Right lobe of liver (tissue), 6 donors: ENCODE measurements around the gene ZNF792. TPM values are rescaled to one million over a fixed set of nuclear protein-coding genes. Genes with fewer than 3 reads are reported as not detected.

Source experiments
- ATAC-seq, 4 donors: fragments of 200-7000 bp; cut with Tn5 transposase; one replicate each; pipeline ENCODE4 v1.9.1; 2020; ENCODE audit warnings: mild to moderate bottlenecking in 4 of 4, moderate library complexity in 4 of 4
- DNase-seq, 3 donors: peaks; one replicate each; pipeline ENCODE4 v3.0.0-alpha.2; 2020
- H3K27ac ChIP-seq, 3 donors: fragments of 200-600 bp; one replicate each; pipeline ENCODE4 v1.8.0; 2022
- H3K27me3 ChIP-seq, 2 donors: fragments of 200-600 bp; one replicate each; pipeline ENCODE4 v1.8.0; 2022
- H3K36me3 ChIP-seq, 4 donors: fragments of 200-600 bp; sonication (generic) in 1 of 4; one replicate each; pipeline versions ENCODE4 v1.5.1 to v1.8.0; 2017 to 2022; ENCODE audit warnings: control low read depth in 1 of 4
- H3K4me1 ChIP-seq, 4 donors: fragments of 200-600 bp; sonication (generic) in 1 of 4; one replicate each; pipeline versions ENCODE4 v1.5.1 to v1.8.0; 2017 to 2022; ENCODE audit warnings: control low read depth in 1 of 4
- H3K4me3 ChIP-seq, 3 donors: fragments of 200-600 bp; one replicate each; pipeline ENCODE4 v1.8.0; 2022
- H3K9me3 ChIP-seq, 4 donors: fragments of 200-600 bp; sonication (generic) in 1 of 4; one replicate each; pipeline versions ENCODE4 v1.5.1 to v1.8.0; 2017 to 2022; ENCODE audit warnings: control low read depth in 1 of 4
- CTCF ChIP-seq, 4 donors: fragments of 200-600 bp in 3 of 4; fragments of 450-650 bp in 1 of 4; IDR thresholded peaks; one replicate each; pipeline versions ENCODE4 v1.5.1 to v1.8.0; 2016 to 2022; ENCODE audit warnings: antibody characterized with exemption in 4 of 4, mild to moderate bottlenecking in 2 of 4
- POLR2A ChIP-seq: fragments of 450-650 bp; IDR thresholded peaks from one replicate; pipeline ENCODE4 v1.6.1; 2017; ENCODE audit warnings: antibody characterized with exemption, mild to moderate bottlenecking
- WGBS: methylation state at CpG from one replicate; pipeline ENCODE4 v1.1.6; 2018; ENCODE audit warnings: low coverage, low lambda C conversion rate; ENCODE audit not compliant: insufficient coverage; ENCODE audit errors: missing lambda C conversion rate; 5-methylcytosine and 5-hydroxymethylcytosine counted together
- intact Hi-C, 2 donors: fragments of 100-400 bp; cut with DNase I; formaldehyde crosslinking; loops; one replicate each; pipeline versions ENCODE4 v1.11.2 to v1.14.1; 2022
- total RNA-seq, 6 experiments: library from RNA; depleted of rRNA in 2 of 6; stranded (reverse); fragments of >200 nt in 2 of 6; fragmentation: NEBNext Ultra II Directional in 3 of 6; extraction: Animal tissue kit (Norgen Biotek cat#: 25700) in 3 of 6; gene quantifications; one replicate each; pipeline versions ENCODE4 v1.1.0 to v1.2.4, GENCODE V29; 2016 to 2023
- donor health status: DM: no; HTN: yes; CAD: no.
- donor health status: DM: no; HTN: no; CAD: no.
- donor health status: DM: no; HTN: no; CAD: no.
- donor health status: DM: no; HTN: yes; CAD: no.
- donor health status: DM: no; HTN: yes; CAD: no.

ZNF792 gene
- total RNA-seq, 6 experiments from 2014 or later = 2.6 to 3.8 (median 3.2) TPM

GRCh38 chr19:34943861-34944573 is 20.0 kb downstream of the ZNF792 start:
- intact Hi-C loops = no loop called here

GRCh38 chr19:34938886-34939285 is 25.1 kb downstream of the ZNF792 start:
- 96% methylated on average over 10 of the region's 10 CpGs for WGBS
- peaks cover 0 to 21% (median 4%) of the 10 kb centered on the region in 4 donors for H3K9me3 ChIP-seq
- intact Hi-C loops = no loop called here

More at GRCh38 chr19:34943861-34944573, 20.0 kb downstream of the ZNF792 start:
- 98% methylated on average over 8 of the region's 13 CpGs for WGBS
- Histone ChIP-seq H3K36me3 (peaks cover 0 to 11% (median 2%) of the 10 kb centered on the region in 4 donors), H3K27ac (no peak overlapping the region), H3K9me3 (peaks cover 0 to 44% (median 15%) of the 10 kb centered on the region in 4 donors), H3K4me3 (no peak overlapping the region), H3K27me3 (no peaks in the 10 kb centered on the region), H3K4me1 (no peaks in the 10 kb centered on the region)
- no peak for ATAC-seq
- TF ChIP-seq POLR2A = no peak
- TF ChIP-seq CTCF (IDR thresholded peaks at IDR 0.05) = no peak
- DNase-seq = no peak

GRCh38 chr19:34936184-34936583 is 27.8 kb downstream of the ZNF792 start:
- no peak overlapping the region for H3K4me3 ChIP-seq
- H3K9me3 ChIP-seq = no peaks in the 10 kb centered on the region

More at GRCh38 chr19:34938886-34939285, 25.1 kb downstream of the ZNF792 start:
- Histone ChIP-seq H3K27me3 (no peaks in the 10 kb centered on the region), H3K36me3 (peaks cover 0 to 19% (median 8%) of the 10 kb centered on the region in 4 donors), H3K4me3 (no peak overlapping the region), H3K4me1 (no peaks in the 10 kb centered on the region), H3K27ac (no peak overlapping the region)
- DNase-seq (no peak), ATAC-seq (no peak)
- TF ChIP-seq POLR2A (no peak), CTCF (IDR thresholded peaks at IDR 0.05) (no peak)

GRCh38 chr19:34932494-34932893 is 31.5 kb downstream of the ZNF792 start:
- Histone ChIP-seq H3K27me3 (no peaks in the 10 kb centered on the region), H3K36me3 (peaks cover 0 to 39% (median 12%) of the 10 kb centered on the region in 4 donors), H3K4me3 (no peak overlapping the region), H3K9me3 (no peaks in the 10 kb centered on the region), H3K27ac (no peak overlapping the region), H3K4me1 (peaks cover 0 to 5% (median 2%) of the 10 kb centered on the region in 4 donors)
- ATAC-seq = no peak
- intact Hi-C loops = no loop called here
- 94% methylated on average over 6 of the region's 6 CpGs for WGBS
- no peak for DNase-seq
- TF ChIP-seq POLR2A = no peak
- no peak for TF ChIP-seq CTCF (IDR thresholded peaks at IDR 0.05)

More at GRCh38 chr19:34936184-34936583, 27.8 kb downstream of the ZNF792 start:
- H3K4me1 ChIP-seq = no peaks in the 10 kb centered on the region
- DNase-seq (no peak), ATAC-seq (no peak)
- H3K27ac ChIP-seq = no peak overlapping the region
- WGBS = 98% methylated on average over 4 of the region's 4 CpGs
- H3K36me3 ChIP-seq = peaks cover 0 to 37% (median 16%) of the 10 kb centered on the region in 4 donors
- TF ChIP-seq CTCF (IDR thresholded peaks at IDR 0.05) (no peak), POLR2A (no peak)
- intact Hi-C loops = no loop called here
- no peaks in the 10 kb centered on the region for H3K27me3 ChIP-seq
